ENCODE measurements around the gene ZNF506. TPM values are rescaled to one million over a fixed set of nuclear protein-coding genes. Genes with fewer than 3 reads are reported as not detected.
"Not testable (repeated sequence)": the region's sequence is repeated elsewhere in the genome, so short reads cannot be mapped to it uniquely, and the experiment has no call there.

The ZNF506 gene
- total and polyA plus RNA-seq, 3 experiments from 2014 or later, result 26.9 to 28.3 (median 27.8) TPM

DNA sequence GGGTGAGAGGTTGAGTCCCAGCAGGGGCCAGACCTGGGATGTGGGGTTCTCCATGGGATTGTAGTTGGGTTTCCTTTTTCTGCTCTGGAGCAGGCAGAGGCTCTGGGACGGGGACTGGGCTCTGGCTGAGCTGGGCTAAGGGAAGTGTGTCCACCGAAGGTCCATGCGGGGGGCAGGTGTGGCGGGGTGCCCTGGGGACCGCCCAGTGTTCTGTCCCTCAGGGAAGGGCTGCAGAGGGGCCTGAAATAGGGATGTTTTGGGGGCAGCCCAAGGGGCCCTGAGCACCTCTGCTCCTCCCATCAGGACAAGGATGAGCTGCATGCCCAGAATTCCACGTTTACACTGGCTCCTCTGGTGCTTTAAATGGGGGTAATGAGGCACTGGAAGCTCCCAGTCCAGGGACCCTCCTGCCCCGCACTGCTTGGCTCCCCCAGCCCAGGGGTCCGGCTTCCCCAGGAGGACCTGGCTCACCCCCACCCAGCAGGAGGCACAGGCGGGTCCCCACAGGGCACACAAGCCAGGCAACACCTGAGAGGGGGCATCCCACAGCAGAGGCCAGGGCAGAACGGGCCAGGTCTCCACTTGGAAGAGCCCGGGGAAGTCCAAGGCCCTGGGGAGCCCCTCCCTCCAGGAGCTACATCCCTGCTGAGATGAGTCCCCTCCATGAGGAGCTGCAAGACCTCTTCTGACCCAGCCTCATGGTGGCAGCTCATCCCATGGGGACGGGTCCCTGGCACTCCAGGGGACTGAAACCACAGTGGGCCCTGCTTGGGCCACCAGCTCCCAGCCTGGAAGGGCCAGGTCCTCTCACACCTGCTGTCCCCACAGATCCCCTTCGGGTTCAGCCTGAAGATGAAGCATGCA, 74.0 kb downstream of the ZNF506 start:
- Mint-ChIP-seq H3K4me1 (no peaks in the 10 kb centered on the region), H3K27me3 (no peaks in the 10 kb centered on the region), H3K9me3 (no peaks in the 10 kb centered on the region), H3K27ac (no peak overlapping the region), H3K36me3 (no peaks in the 10 kb centered on the region), H3K4me3 (no peak overlapping the region)
- no peaks in the 10 kb centered on the region for H3K27me3 ChIP-seq (ENCODE audit: insufficient read depth, low read length, poor library complexity, severe bottlenecking)
- CTCF ChIA-PET, result interaction anchor here (1.2 kb wide), 1 partner anchor 34 kb away, joined by 3 read pairs; no protein-coding TSS in a partner anchor
- POLR2A ChIA-PET, result no interaction called here
- DNase-seq, result no peak
- no peak overlapping the region for H3K27ac ChIP-seq (ENCODE audit: low read depth, low read length)
- H3K4me1 ChIP-seq (ENCODE audit: insufficient read depth, low read length), result no peaks in the 10 kb centered on the region
- no peak overlapping the region for H3K4me3 ChIP-seq (ENCODE audit: low read length)
- no peaks in the 10 kb centered on the region for H3K36me3 ChIP-seq (ENCODE audit: insufficient read depth, low read length)
- no peaks in the 10 kb centered on the region for H3K9me3 ChIP-seq (ENCODE audit: low read length)

DNA sequence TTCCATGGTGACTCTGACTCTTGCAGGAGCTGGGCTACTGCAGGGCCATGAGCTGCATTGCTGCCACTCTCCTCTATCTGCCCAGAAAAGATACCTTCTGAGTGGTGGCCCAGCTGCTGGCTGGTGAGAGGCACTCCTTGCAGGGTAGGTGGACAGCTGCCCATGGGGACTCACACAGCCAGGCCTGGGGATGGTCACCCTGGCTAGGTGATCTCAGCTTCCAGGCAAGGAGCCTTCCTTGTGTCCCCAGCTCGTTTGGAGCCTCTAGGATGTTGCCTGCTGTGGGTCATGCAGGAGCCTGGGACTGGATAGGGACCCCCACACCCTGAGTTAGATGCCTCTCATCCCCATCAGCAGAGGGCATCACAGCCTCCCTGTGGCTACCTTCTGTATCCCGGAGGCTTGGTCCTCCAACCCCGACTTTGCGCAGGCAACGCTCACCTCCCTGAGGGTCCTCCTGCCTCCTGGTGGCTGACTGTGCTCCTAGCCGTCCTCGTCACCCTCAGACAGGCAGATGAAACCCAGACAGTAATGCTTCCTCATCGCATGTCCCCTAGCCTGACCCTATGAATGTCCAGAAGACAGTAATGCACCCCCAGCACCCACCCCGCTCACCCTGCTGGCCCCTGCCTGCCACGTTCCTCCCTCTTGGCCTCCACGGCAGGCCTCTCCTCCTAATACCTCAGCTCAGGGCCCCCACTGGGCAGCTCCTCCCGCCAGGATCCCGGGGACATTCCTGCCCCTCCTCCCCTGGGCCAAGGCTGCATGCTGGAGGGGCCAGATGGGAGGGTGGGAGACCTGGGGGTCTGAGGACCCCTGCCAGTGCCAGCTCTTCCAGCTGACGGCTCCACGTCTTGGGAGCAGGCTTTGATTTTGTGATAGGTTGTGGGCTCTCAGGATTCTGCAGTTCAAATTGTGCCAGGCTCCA, 75.0 kb downstream of the ZNF506 start:
- H3K27me3 ChIP-seq (ENCODE audit: insufficient read depth, low read length, poor library complexity, severe bottlenecking), result no peaks in the 10 kb centered on the region
- H3K27ac ChIP-seq (ENCODE audit: low read depth, low read length), result no peak overlapping the region
- ChIA-PET CTCF (no interaction called here), POLR2A (no interaction called here)
- H3K36me3 ChIP-seq (ENCODE audit: insufficient read depth, low read length), result no peaks in the 10 kb centered on the region
- no peaks in the 10 kb centered on the region for H3K4me1 ChIP-seq (ENCODE audit: insufficient read depth, low read length)
- no peaks in the 10 kb centered on the region for H3K9me3 Mint-ChIP-seq
- no peak overlapping the region for H3K4me3 Mint-ChIP-seq
- no peaks in the 10 kb centered on the region for H3K36me3 Mint-ChIP-seq
- no peak for DNase-seq
- H3K9me3 ChIP-seq (ENCODE audit: low read length), result no peaks in the 10 kb centered on the region
- H3K4me1 Mint-ChIP-seq, result no peaks in the 10 kb centered on the region
- peak overlapping the region in 1 of 8 donors; percentile 57 for H3K27ac Mint-ChIP-seq
- no peak overlapping the region for H3K4me3 ChIP-seq (ENCODE audit: low read length)
- H3K27me3 Mint-ChIP-seq, result no peaks in the 10 kb centered on the region

DNA sequence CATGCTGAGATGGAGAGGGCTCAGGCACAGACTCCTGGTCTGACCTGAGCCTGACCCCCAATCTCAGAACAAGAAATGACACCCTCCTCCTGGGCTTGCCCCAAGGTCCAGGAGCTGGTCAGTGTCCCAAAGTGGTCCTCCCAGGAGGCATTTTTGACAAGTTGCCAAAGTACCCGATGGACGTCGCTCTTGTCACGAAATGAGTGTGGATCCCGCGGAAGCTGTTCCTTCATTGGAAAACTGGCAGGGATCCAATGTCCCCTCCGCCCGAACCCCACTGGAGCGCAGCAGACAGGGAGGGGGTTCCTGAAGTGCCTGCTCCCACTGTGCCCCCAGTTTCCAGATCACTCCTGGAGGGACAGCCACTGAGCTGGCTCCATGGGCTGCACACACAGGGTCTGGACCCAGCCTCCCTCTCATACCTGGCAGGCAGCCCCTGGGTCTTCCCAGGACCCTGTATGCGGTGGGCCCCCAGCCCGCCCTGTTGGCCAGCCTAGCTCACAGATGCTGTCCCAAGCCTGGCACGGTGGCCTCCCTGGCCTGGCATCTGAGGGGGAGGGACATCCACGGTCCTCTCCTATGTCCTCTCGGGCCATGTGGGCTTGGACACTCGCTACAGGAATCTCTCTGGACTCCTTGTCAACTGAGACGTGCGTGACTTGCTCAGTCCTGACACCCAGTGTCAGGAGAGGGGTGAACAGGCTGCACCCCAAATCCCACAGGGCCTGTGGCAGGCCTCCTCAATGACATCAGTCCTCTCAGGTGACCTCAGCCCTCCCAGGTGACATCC, 75.9 kb downstream of the ZNF506 start:
- no peaks in the 10 kb centered on the region for H3K36me3 ChIP-seq (ENCODE audit: insufficient read depth, low read length)
- Mint-ChIP-seq H3K36me3 (no peaks in the 10 kb centered on the region), H3K4me1 (no peaks in the 10 kb centered on the region), H3K4me3 (no peak overlapping the region), H3K9me3 (no peaks in the 10 kb centered on the region), H3K27ac (no peak overlapping the region), H3K27me3 (no peaks in the 10 kb centered on the region)
- no peaks in the 10 kb centered on the region for H3K4me1 ChIP-seq (ENCODE audit: insufficient read depth, low read length)
- ChIA-PET CTCF (no interaction called here), POLR2A (no interaction called here)
- no peaks in the 10 kb centered on the region for H3K27me3 ChIP-seq (ENCODE audit: insufficient read depth, low read length, poor library complexity, severe bottlenecking)
- no peak overlapping the region for H3K27ac ChIP-seq (ENCODE audit: low read depth, low read length)
- H3K4me3 ChIP-seq (ENCODE audit: low read length), result no peak overlapping the region
- no peak for DNase-seq
- no peaks in the 10 kb centered on the region for H3K9me3 ChIP-seq (ENCODE audit: low read length)

DNA sequence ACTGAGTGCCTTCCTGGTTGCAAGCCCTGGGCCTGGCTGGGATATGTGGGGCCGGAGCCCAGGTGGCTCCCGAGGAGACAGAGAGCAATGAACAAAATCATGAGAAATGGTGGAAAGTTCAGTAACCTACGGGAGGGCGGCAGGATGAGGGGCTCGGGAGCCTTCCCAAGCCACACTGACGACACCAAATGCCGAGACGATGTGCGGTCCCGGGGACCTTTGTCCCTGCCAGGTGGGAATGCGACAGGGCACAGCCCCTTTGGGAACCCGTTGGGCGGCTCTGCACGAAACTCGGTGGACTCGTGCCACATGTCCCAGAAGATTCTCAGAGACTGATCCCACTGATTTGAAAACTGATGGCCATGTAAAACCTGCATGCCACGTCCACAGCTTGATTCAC, 76.9 kb downstream of the ZNF506 start:
- H3K4me1 ChIP-seq (ENCODE audit: insufficient read depth, low read length), result no peaks in the 10 kb centered on the region
- no peaks in the 10 kb centered on the region for H3K27me3 ChIP-seq (ENCODE audit: insufficient read depth, low read length, poor library complexity, severe bottlenecking)
- Mint-ChIP-seq H3K9me3 (no peaks in the 10 kb centered on the region), H3K36me3 (no peaks in the 10 kb centered on the region), H3K27ac (no peak overlapping the region), H3K27me3 (no peaks in the 10 kb centered on the region), H3K4me1 (no peaks in the 10 kb centered on the region), H3K4me3 (no peak overlapping the region)
- DNase-seq, result no peak
- POLR2A ChIA-PET, result no interaction called here
- H3K27ac ChIP-seq (ENCODE audit: low read depth, low read length), result no peak overlapping the region
- CTCF ChIA-PET, result no interaction called here
- no peaks in the 10 kb centered on the region for H3K36me3 ChIP-seq (ENCODE audit: insufficient read depth, low read length)
- H3K9me3 ChIP-seq (ENCODE audit: low read length), result no peaks in the 10 kb centered on the region
- H3K4me3 ChIP-seq (ENCODE audit: low read length), result no peak overlapping the region

DNA sequence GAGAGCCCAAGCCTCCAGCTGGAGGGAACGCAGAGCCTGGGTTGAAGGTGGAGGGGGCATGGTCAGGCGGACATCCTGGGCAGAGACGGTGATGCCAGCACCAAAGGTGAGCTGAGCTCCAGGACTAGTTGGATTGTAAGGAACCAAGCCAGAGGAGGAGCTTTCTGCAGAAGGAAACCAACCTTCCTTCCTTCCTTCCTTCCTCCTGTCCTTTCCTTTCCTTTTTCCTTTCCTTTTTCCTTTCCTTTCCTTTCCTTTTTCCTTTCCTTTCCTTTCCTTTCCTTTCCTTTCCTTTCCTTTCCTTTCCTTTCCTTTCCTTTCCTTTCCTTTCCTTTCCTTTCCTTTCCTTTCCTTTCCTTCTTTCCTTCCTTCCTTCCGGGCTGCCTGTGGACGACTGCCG, 77.6 kb downstream of the ZNF506 start:
- H3K4me3 ChIP-seq (ENCODE audit: low read length); H3K4me1 Mint-ChIP-seq; H3K36me3 ChIP-seq (ENCODE audit: insufficient read depth, low read length); H3K27ac ChIP-seq (ENCODE audit: low read depth, low read length); DNase-seq; H3K4me3 Mint-ChIP-seq; H3K36me3 Mint-ChIP-seq; POLR2A ChIA-PET; H3K4me1 ChIP-seq (ENCODE audit: insufficient read depth, low read length); CTCF ChIA-PET; H3K9me3 ChIP-seq (ENCODE audit: low read length); H3K9me3 Mint-ChIP-seq; H3K27me3 ChIP-seq (ENCODE audit: insufficient read depth, low read length, poor library complexity, severe bottlenecking); H3K27me3 Mint-ChIP-seq: not testable (repeated sequence)
- H3K27ac Mint-ChIP-seq, result peak overlapping the region in 1 of 8 donors; percentile 91

DNA sequence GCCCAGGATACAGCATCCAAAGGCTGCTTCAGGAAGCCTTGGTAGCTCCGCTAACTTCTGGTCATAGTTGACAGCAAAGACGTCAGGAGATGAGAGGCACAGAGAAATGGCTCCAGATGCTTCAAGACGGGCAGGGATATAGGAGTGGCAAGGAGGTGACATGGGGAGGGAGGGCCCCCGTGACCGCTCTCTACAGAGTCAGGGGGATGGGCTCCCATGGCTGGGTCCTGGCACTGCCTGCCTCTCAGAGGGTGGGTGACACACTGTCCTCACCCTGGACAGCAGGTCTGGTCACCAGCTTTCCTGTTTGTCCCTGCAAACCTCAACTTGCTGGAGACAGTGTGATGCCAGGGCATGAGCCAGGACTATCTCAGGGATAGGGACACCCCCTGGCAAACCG, 78.4 kb downstream of the ZNF506 start:
- Mint-ChIP-seq H3K36me3 (no peaks in the 10 kb centered on the region), H3K9me3 (no peaks in the 10 kb centered on the region), H3K27me3 (no peaks in the 10 kb centered on the region), H3K27ac (peak overlapping the region in 1 of 8 donors; percentile 29), H3K4me1 (no peaks in the 10 kb centered on the region), H3K4me3 (no peak overlapping the region)
- DNase-seq, result no peak
- H3K36me3 ChIP-seq (ENCODE audit: insufficient read depth, low read length), result no peaks in the 10 kb centered on the region
- H3K27ac ChIP-seq (ENCODE audit: low read depth, low read length), result no peak overlapping the region
- H3K4me3 ChIP-seq (ENCODE audit: low read length), result no peak overlapping the region
- no peaks in the 10 kb centered on the region for H3K9me3 ChIP-seq (ENCODE audit: low read length)
- no peaks in the 10 kb centered on the region for H3K27me3 ChIP-seq (ENCODE audit: insufficient read depth, low read length, poor library complexity, severe bottlenecking)
- H3K4me1 ChIP-seq (ENCODE audit: insufficient read depth, low read length), result no peaks in the 10 kb centered on the region
- CTCF ChIA-PET, result no interaction called here
- POLR2A ChIA-PET, result no interaction called here

DNA sequence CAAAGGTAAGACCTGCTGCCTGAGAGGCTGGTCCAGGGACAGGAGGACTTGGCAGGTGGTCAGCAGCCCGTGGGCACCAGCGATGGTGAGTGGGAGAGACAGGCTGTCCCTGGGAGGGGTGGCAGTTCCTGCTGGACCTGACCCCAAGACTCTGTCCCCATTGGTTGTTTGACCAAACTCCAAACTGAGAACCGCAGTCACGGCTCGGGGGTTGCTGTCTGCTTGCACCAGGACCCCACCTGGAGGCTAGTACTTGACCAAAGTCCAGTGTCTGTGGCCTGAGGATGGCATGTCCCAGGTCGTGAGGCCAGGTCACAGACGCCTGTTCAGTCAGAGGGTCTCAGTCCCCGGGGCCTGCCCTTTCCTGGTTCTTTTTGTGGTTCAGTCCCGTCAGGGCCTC, 78.8 kb downstream of the ZNF506 start:
- H3K4me1 Mint-ChIP-seq, result no peaks in the 10 kb centered on the region

More for the DNA sequence above, 78.8 kb downstream of the ZNF506 start:
- Mint-ChIP-seq H3K9me3 (no peaks in the 10 kb centered on the region), H3K4me3 (no peak overlapping the region), H3K27me3 (no peaks in the 10 kb centered on the region), H3K36me3 (no peaks in the 10 kb centered on the region), H3K27ac (no peak overlapping the region)
- Histone ChIP-seq H3K9me3 (ENCODE audit: low read length) (no peaks in the 10 kb centered on the region), H3K36me3 (ENCODE audit: insufficient read depth, low read length) (no peaks in the 10 kb centered on the region), H3K27me3 (ENCODE audit: insufficient read depth, low read length, poor library complexity, severe bottlenecking) (no peaks in the 10 kb centered on the region), H3K27ac (ENCODE audit: low read depth, low read length) (no peak overlapping the region), H3K4me1 (ENCODE audit: insufficient read depth, low read length) (no peaks in the 10 kb centered on the region), H3K4me3 (ENCODE audit: low read length) (no peak overlapping the region)
- POLR2A ChIA-PET, result no interaction called here
- CTCF ChIA-PET, result no interaction called here
- DNase-seq, result no peak
